ENCODE data around the gene ZNF397.
A peak's percentile ranks its signal among the peaks of the same experiment; 100 is the strongest.

The ZNF397 gene

DNA sequence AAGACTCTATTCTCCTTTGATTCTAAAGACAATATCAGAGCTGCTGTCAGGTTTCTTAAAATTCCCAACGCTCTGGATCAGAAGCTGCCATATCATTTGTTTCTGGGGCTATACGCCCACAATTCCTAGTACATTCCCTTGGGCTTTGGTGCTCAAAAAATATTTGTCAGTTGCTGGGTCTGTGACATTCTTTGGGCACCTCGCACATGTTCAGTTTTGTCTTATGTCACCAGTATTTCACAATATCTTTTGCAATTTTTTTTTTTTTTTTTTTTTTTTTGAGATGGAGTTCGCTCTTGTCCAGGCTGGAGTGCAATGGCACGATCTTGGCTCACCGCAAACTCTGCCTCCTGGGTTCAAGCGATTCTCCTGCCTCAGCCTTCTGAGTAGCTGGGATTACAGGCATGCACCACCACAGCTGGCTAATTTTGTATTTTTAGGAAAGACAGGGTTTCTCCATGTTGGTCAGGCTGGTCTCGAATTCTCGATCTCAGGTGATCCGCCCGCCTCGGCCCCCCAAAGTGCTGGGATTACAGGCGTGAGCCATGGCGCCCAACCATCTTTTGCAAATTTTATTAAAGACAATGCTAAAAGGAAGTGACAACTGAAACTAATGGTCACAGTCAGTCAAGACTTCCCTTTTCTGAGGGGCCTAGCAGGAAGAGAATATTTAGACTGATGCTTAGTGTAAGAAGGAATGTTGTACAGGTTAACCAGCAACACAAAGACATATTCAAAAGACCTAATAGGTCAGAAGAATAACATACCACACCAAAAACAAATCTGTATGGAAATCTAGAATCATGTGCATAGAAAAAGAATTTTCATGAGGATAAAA lies 6.8 kb downstream of the ZNF397 start:
- DNase-seq (ENCODE audit: insufficient read length, low spot score) (no peak), FAIRE-seq (peak; percentile 67)
- TF ChIP-seq, protein P1, sequence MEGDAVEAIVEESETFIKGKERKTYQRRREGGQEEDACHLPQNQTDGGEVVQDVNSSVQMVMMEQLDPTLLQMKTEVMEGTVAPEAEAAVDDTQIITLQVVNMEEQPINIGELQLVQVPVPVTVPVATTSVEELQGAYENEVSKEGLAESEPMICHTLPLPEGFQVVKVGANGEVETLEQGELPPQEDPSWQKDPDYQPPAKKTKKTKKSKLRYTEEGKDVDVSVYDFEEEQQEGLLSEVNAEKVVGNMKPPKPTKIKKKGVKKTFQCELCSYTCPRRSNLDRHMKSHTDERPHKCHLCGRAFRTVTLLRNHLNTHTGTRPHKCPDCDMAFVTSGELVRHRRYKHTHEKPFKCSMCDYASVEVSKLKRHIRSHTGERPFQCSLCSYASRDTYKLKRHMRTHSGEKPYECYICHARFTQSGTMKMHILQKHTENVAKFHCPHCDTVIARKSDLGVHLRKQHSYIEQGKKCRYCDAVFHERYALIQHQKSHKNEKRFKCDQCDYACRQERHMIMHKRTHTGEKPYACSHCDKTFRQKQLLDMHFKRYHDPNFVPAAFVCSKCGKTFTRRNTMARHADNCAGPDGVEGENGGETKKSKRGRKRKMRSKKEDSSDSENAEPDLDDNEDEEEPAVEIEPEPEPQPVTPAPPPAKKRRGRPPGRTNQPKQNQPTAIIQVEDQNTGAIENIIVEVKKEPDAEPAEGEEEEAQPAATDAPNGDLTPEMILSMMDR (IDR thresholded peaks at IDR 0.05; ENCODE audit: insufficient read depth, missing control alignments): no peak

DNA sequence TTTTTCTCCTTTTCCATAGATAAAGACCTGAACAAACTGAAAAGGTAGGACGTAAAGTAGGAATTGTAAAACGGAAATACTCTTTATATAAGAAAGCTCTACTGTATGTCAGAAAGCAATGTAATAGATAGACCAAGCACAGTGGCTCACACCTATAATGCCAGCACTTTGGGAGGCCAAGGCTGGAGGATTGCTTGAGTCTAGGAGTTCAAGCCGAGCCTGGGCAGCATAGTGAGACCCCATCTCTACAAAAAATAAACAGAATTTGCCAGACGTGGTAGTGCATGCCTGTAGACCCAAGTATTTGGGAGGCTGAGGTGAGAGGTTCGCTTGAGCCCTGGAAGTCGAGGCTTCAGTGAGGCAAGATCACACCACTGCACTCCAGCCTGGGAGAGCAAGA lies 7.6 kb downstream of the ZNF397 start:
- FAIRE-seq (no peak), DNase-seq (ENCODE audit: insufficient read length, low spot score) (no peak)
- TF ChIP-seq, protein P1 (IDR thresholded peaks at IDR 0.05; ENCODE audit: insufficient read depth, missing control alignments): no peak

DNA sequence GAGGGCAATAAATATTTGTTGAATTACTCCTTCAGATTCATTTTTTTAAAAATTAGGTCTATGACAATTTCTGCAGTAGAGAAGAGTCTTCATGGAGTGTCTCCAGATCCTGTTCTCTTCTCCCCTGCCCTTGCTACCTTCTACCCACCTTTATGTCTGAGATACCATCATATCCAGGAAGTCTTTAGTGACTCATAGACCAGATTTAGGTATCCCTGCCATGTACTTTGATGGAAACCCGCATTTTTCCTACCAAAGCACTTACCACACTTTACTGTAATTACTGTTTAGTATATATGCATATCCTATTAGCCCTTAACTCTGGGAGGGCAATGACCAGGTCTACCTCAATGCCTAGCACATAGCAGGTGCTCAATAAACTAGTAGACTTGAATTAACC lies 11.6 kb downstream of the ZNF397 start:
- FAIRE-seq: no peak
- TF ChIP-seq, protein P1 (IDR thresholded peaks at IDR 0.05; ENCODE audit: insufficient read depth, missing control alignments): no peak
- DNase-seq (ENCODE audit: insufficient read length, low spot score): no peak

DNA sequence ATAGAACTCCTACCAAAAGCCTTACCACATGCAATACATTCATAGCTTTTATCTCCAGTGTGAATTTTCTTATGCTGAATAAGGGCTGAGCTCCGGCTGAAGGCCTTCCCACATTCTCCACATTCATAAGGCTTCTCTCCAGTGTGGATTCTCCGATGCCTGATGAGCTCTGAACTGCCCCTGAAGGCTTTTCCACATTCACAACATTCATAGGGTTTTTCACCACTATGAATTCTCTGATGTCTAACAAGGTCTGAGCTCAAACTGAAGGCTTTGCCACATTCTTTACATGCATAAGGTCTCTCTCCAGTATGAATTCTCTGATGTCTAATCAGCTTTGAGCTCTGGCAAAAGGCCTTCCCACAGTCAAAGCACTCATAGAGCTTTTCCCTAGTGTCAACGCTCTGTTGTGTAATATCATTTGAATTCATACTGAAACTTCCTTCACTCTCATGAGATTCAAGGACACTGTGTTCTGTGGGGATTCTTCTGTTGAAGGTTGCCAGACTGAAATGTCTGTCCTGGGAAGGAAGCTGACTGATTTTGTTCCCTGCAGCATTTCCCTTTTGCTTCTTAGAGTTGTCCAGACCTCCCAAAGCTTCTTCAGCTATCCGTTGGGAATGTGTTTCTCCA lies 12.9 kb downstream of the ZNF397 start:
- no peak for FAIRE-seq
- TF ChIP-seq, protein P1 (IDR thresholded peaks at IDR 0.05; ENCODE audit: insufficient read depth, missing control alignments): no peak
- no peak for DNase-seq (ENCODE audit: insufficient read length, low spot score)

DNA sequence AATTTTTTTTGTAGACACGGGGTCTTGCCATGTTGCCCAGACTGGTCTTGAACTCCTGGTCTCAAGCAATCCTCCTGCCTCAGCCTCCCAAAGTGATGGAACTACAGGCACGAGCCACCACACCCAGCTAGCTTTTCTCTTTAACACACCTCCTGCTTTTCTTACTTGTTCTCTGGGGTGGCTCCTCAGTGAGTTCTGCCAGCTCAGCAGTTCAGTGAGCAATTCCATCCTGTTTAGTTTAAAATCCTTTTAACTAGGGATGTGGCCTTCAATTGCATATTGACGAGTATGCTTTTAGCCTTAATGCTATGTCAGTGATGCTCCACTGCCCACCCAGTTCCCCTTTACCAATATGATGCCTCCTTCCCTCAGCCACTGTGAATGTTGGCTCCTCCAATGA lies 16.1 kb downstream of the ZNF397 start:
- no peak for DNase-seq (ENCODE audit: insufficient read length, low spot score)
- TF ChIP-seq, protein P1 (IDR thresholded peaks at IDR 0.05; ENCODE audit: insufficient read depth, missing control alignments): no peak
- no peak for FAIRE-seq

DNA sequence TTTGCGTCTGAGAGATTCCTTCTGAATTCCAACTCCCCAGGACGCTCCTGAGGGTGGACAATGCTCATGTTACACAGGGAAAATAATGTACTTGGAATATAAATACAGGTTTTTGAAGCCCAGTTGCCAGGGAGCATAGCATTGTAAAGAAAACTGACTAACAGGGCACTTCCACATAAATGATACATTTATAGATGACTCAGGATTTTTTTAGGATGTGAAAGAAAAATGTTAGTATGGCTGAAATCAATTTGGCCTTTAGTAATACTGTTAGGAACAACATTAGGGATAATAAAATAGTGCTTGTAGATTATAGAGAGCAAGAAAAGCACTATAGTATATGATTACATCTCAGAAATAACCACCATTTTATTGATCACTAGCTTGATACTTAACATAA lies 23.6 kb downstream of the ZNF397 start:
- TF ChIP-seq, protein P1 (IDR thresholded peaks at IDR 0.05; ENCODE audit: insufficient read depth, missing control alignments): no peak
- FAIRE-seq (no peak), DNase-seq (ENCODE audit: insufficient read length, low spot score) (no peak)

DNA sequence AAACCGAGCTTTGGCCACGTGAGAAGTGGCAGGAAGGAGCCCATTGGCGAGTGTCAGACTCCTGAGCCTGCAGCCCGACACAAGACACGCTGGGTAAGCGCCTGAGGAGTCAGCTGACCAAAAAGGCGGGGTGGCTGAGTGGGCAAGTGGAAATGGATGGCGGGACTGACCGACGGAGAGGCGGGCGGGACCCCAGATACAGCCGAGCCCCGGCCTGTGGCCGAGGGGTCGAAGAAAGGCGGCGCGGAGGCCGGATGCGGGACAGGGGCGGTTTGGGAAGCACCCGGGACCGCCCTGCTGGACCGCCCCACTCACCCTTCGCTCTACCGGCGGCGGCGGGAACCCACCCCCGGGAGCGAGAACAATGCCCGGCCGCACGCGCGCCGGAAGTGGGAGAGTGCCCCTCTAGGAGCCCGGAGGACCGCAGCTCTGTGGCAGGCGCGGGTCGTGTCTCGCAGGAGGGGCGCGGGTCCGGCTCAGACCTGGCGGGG lies 26.4 kb downstream of the ZNF397 start:
- FAIRE-seq (no peak), DNase-seq (ENCODE audit: insufficient read length, low spot score) (peak; percentile 27)
- TF ChIP-seq, protein P1 (IDR thresholded peaks at IDR 0.05; ENCODE audit: insufficient read depth, missing control alignments): no peak
